Measurements from ENCODE around the gene MAP3K5.
A peak's percentile ranks its signal among the peaks of the same experiment; 100 is the strongest.

Gene MAP3K5

DNA sequence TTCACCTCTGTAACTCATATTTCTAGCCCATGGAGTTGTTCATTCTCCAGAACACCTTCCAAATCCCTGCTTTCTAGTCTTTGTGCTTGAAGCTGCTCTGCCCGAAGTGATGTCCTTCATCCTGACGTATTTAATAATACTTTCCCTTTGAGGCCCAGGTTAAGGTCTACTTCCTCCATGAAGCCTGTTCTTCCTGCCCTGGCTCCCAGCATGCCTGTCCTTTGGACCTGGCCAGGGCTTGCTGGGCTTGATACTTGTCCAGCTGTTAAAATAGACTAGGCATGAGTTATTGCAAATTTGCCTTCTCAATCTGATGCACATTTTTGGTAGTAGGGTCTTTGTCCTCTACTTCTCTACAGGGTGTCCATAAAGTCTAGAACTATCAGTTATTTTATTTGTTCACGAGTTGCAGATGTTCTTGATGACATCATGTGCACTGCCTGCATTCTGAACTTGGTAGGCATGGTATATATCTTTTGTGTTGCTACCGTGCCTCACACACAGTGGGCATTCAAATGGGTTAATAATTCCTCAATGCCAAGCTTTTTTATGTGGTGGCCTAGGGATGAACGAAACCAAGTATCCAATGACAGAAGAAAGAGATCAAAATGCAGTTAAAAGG is 239.0 kb downstream of the MAP3K5 start:
- DNase-seq = no peak

DNA sequence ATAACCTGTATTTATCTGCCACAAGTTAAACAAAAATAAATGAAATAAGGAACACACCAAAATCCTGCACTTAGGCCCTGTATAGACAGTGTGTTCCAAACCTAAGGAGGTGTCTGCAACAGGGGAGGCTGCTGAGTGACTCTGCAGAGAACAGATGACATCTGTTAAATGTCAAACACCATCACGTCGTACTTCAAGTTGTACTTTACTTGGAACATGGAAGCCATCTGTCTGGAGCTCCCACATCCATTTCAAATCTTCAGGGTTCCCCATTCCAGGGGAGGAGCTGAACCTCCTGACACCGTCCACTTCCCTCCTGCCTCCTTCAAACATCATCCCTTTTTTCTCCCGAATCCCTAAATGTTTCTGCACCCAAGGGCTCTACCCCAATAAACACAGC is 240.2 kb downstream of the MAP3K5 start:
- no peak for DNase-seq

DNA sequence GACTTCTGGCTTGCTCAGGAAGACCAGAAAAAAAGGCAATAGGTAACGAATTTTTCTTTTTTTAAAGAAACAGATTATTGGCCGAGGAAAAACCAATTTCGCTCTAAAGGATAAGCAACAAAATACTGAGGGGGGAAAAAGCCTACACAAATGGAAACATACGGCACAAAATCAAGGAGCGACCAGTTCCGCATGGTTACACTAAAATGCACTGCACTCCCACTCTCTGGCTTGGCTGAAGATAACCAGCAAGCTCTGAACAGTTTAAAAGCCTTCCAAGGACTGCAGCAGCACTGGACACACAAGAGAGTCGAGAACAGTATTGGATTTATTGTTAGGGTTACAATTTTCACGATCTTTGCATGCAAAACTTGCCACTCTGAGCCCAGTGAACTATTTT is 241.2 kb downstream of the MAP3K5 start:
- DNase-seq = no peak

DNA sequence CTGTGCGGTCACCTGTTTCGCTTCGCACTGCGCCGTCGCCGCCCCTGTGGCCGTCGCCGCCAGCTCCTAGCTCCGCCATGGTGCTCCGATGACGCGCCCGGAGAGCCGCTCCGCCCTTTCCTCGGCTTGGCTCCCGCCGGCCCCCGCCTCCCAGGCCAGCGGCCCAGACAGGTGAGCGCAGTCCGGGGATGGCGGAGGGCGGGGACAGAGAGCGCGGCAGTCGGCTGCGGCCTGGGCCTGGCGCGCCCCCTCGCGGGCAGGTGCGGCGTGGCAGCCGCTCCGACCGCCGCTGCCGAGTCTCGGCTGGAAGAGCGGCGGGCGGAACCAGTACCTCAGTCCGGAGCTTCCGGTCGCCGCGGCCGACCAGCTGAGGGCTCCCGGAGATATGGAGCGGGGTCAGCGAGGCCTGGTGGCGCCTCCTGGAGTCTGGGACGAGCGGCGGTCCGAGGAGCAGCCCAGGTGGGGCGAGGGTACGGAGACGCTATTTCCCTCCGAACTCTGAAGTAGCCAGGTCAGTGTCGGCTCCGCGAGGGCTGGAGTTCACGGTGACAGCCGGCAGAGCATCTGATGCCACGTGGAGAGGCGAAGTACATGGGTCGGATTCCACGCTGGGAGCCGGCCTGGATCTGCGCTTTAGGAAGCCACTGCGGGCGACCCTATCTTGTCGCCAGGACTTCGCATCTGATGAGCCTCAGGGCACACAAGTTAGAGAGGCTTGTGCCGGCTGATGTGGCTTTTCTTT is 241.8 kb downstream of the MAP3K5 start, which contains the start of gene MAP7:
Gene MAP7 (minus strand): TSS at position 93 of the 742 bp plus-strand sequence. CDS start 14 bp downstream, at position 79.
- DNase-seq = peak; percentile 35 to 39

DNA sequence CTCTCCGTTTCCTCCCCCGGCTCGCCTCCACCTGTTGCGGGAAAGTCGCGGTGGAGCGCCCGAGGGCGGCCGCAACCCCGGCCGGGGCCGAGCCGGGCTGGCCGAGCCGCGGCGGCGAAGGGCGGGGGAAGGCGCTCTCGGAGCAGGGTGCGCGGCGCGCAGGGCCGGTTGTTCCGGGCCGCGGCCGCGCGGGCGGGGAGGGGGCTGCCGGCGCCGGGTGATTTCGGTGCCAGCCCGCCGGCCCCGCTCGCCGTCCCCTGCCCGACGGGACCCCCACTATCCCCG is 242.3 kb downstream of the MAP3K5 start:
- peak in 1 of 2 donors; percentile 18 for DNase-seq

DNA sequence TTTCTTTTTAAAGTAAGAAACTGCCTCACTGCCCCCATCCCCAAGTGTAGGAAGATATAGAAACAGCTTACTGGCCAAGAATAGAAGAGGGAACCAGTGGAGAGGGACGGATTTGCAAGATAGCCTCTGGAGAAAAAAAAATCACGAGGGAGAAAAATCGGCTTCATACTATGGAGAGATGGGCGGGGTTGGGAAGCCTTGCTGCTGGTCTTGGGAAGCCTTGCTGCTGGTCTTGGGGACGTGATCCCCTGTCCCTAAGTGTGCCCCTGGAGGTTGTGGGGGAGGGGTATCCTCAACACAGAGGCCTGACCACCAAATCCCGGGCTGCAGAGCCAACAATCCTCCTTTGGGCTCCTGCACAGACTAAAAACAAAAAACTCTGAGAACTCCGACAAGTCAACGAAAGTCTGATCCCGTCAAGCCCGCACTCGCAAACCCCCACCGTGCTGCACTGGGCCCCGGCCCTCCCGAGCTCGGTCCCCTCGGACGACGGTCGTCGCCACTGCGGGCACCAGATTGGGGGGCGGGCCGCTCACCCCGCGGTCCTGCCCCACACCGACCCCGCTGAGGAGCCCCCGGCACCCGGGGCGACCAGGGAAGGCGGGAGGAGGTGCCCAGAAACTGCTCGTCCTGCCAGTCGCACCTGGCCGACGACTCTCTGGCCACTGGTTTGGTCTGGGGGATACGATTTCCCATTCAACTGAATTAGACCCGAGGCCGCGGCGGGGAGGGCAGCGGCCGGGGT is 242.8 kb downstream of the MAP3K5 start:
- peak in 1 of 2 donors; percentile 12 for DNase-seq

DNA sequence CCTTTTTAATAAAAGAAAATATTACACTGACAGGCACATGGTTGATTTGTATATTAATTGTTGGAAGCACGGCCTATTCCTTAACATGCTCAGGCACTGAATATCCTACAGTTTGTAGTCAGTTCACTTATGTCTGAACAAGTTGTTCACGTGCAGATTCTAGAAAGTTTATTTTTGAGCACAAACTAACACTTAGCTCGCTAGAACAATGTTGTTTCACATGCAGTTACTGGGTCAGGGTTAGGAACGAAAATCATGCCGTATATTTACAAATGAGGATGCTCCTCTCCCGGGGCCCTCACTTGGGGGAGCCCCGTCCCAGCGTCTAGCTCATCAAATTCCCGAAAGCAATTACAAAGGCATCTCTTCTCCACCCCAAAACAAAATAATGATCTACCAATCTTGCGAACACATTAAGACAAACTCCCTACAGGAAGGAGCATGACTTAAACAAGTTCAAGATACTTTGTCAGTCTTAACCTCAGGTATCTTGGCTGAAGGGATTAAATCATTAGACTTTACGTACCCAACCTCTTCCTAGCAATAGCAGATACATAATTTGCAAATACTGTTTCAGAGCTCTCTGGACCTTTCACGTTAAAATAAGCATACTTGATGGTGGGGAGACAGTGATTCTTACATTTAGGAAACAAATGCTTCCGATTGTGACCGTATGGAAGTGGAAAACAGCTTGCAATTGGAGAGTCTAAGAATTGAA is 243.5 kb downstream of the MAP3K5 start:
- no peak for DNase-seq

DNA sequence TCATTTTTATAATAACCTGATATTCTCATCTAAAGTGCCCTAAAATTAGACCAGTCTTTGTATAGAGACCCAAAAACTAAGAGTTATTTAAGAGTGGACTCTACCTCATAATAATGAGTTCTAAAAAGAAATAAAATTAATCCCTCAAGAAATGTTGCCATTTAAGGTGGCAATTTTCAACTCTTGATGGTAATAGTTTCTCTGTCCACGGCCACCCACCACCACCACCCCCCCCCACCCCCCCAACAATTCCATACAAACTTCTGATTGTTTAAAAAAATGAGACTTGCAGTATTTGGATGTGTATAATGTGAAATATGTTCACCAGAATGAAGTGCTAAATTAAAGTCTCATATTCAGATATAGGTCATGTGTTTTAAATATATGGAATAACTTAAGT is 244.4 kb downstream of the MAP3K5 start:
- DNase-seq = no peak

DNA sequence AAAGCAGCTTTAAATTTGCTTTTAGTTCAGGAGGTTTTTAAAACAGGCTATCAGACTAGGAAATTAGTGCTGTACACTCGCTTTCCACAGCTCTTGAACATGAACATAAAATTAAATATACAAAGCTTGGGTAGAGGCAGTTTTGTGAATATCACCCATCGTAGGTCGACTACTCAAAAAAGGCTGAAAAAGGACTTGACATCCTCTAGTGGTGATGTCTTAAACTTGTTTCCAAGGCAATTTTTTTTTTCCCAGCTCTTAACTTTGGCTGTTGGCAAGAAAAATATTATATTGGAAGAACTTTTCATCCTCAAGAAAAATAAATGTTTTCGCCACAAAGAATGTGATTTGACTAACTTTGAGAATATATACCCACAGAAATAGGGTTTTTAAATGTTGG is 244.9 kb downstream of the MAP3K5 start:
- peak; percentile 35 to 51 for DNase-seq

DNA sequence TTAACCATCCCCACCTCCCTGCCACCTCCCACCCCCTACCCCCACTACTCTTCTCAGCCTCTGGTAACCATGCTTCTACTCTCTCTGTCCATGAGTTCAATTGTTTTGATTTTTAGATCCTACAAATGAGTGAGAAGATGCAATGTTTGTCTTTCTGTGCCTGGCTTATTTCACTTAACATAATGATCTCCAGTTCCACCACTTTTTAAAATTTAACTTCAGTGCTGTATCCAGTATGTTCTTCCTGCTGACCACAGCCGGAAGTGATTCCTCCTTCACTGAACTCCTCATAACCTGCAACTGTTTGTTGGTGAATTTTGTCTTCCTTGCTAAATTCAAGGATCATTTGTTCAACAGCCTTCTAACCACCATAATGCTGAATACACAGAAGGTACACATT is 245.9 kb downstream of the MAP3K5 start:
- DNase-seq = no peak

DNA sequence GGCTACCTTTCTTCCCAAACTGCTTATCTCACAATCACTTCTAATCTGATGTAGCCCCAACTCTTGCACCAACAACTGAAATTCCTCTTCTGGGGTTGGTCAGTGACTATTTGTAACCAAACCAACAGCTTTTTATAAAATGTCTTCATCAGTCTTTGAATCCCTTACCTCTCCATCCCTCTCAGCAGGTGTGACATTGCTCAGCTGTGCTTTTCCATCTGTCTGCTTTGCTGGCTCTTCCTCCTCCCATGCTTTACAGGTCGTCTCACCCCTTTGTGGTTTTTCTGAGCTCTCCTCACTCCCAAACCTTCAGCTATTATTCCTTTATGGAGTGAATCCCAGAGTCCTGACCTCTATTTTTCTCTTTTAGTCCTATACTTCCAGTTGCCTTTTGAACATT is 248.0 kb downstream of the MAP3K5 start:
- no peak for DNase-seq

DNA sequence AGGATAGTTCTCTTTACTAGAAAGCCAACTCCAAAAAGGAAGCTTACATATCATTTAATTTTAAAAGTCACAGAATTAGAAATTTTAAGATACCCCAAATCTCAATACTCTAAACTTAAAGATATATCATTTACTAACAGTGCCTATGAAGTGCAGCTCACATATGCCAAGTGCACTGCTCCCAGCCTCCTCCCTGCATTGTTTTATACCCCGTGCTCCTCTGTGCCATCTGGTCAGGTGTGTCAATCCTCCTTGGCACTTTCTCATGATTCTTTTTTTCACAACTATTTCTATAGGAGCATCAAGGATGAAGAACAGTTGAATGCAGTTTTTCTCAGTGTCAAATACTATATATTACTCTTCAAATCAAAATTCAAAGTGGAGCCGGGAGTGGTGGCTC is 250.9 kb downstream of the MAP3K5 start:
- DNase-seq = no peak

DNA sequence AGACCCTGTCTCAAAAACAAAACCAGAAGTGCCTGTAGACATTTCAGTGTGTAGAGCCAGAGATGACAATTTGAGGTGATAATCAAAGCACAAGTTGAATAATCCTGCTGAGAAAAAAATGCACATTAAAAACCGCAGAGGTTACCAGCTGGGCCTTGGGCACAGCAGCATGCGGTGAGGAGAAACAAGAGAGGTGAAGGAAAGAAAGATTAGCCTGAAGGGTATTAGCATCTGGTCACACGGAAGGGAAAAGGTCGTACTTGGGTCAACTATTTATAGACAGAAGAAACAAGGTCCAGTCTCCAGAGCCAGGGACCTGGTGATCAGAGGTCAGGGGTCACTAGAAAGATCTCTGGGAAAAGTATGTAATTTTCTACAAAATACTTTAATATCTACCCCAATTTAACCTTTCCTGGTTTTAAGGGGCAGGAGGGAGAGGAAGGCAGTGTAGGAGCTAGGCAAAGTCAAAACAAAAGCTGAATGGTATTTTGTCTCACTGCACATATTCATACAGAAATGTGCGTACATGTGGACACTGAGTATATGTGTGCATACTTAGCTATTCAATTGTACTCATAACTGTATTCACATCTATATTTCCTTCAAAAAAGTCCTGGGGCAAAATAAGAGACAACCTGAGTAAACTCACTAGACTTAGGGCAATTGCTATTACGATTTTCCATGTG is 252.2 kb downstream of the MAP3K5 start:
- no peak for DNase-seq

DNA sequence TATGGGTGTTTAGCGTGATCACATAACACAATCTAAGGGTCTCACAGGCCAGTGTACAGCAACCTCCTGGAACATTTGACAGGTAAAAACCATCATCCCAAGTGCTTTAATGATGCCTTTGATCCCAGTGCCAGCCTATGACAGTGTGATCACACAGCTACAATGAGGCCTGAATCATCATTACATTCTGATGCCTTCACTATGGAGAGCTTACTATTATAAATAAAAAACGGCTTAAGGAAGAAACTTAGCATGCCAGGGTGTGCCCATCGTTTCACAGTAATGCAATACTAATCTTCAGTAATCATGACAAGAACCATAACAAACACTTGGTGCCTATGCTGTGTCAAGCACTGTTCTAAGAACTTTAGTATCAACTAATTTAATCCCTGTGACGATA is 253.4 kb downstream of the MAP3K5 start:
- DNase-seq = no peak

DNA sequence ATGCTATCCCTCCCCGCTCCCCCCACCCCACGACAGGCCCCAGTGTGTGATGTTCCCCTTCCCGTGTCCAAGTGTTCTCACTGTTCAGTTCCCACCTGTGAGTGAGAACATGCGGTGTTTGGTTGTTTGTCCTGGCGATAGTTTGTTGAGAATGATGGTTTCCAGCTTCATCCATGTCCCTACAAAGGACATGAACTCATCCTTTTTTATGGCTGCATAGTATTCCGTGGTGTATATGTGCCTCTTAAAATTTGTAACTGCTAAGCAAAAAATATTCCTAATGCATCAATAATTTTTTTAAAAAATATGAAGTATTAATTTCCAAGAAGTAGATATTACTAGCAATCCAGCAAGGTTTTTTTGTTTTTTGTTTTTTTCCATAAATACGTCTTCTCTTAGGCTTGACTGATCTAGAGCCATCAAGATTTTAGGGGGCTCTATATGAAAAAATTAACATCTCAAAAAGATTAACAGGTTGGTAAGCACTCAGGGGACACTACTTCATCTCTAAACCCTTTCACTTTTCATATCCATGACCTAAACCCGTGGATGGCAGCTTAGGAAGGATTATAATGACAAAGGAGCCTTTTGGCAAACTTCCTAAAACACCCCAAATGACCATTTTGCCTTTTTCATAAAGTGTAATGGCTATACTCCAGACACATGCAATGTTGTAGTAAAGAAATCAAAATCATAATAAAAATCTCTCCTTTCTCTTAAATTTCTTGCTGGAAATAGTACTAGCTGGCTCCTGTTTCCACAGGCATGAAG is 256.2 kb downstream of the MAP3K5 start:
- no peak for DNase-seq

DNA sequence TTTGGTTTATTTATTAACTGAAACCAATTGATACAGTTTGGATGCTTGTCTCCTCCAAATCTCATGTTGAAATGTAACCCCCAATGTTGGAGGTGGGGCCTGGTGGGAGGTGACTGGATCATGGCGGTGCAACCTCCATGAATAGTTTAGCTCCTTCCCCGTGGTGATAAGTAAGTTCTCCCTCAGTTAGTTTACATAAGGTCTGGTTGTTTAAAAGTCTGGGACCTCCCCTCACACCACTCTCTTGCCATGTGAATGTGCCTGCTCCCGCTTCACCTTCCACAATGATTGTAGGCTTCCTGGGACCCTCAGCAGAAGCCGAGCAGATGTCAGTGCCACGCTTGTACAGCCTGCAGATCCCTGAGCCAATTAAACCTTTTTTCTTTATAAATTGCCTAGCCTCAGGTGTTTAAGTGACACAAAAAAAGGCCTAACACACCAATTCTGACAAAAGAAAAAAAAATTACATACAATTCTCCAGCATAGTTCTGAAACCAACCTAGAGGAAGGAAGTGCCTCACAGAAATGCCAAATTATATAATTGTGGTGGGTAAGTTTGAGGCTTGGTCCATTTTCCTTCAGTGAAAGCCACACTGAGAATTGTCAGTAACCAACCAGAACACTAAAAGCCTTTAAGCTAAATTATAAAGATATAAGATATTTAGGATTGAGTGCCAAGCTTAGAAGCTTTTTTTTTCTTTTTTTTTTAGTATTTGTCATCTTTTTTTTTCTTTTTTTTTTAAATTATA is 257.1 kb downstream of the MAP3K5 start:
- DNase-seq = no peak

DNA sequence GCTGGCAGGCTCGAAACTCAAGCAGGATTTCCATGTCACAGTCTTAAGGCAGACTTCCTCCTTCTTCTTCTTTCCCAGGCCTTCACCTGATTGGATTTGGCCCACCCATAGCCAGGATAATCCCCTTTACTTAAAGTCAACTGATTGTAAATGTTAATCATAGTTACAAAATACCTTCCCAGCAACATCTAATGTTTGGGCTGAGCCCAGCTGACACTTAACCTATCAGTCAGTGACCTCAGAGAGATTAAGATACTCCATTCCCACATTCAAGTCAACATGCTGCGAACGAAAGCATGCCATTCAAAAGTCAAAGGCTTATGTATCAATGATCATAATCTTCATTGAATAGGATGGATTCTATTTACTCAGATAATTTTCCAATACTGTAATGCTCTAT is 258.0 kb downstream of the MAP3K5 start:
- DNase-seq = no peak

DNA sequence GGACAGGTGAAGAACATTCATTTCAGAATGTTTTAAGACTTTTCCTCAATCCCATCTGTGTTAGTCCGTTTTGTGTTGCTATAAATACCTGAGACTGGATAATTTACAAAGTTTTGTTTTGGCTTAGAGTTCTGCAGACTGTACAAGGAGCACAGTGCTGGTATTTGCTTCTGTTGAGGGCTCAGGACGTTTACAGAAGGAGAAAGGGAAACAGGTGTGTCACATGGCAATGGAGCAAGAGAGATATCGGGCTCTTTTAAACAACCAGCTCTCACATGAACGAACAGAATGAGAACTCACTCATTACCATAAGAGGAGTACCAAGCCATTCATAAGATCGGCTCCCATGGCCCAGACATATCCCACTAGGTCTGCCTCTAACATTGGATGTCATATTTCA is 258.8 kb downstream of the MAP3K5 start:
- DNase-seq = no peak

DNA sequence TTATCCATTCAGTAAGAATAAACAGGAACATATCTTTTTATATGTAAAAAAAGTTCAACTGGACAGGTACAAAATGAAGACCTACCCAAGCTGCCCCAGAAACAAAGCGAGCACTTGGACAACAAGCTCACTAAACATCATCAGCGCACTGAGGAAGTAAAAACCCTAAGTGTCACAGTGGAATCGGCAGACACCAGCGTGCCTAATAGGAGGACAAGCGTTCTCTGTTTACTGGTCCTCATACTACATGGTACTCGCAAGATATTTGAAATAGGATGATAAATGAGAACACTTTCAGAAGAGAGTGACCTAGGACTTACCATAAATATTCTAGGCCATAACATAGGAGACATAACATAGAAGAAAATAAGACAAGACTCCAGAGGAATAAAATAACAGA is 260.2 kb downstream of the MAP3K5 start:
- no peak for DNase-seq

DNA sequence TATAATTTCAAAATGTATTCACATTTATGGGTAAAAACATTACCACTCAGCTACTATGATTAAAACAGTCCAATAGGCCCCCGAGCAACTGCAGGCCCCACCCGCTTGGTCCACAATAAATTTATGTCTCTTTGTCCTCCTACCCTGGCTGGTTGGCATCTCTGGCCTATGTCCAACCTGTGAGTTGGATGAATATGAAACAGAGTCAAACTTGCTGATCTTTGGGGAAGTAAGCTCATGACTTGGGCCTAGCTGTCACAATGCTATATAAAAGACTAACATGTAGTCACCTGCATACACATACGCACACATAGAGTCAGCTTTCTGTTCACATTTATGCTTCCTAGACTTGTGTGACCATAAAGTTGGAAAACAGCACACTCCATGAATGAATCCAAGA is 262.6 kb downstream of the MAP3K5 start:
- no peak for DNase-seq

DNA sequence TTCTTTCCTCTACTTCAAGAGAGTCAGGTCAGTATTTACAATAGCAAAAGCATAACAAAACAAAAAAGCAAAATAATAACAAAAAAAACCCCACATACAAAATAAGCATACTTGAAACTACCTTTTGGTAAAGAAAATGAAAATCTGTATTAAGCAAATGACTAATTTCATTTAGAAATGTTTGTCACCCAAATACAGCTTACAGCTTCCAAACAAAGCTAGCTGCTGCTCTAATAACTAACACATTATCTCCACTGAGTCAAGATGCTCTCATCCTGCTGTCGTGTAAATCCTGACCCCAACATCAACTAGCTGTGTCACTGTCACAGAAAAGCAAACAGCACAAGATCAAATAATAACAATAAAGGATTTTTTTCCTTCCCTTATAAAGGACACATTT is 263.8 kb downstream of the MAP3K5 start:
- no peak for DNase-seq

All from inflammatory macrophage treated with lipopolysaccharide for 1 hour (primary cell).